Stimulated activated naive CD4-positive, alpha-beta T cell treated with Interleukin-2 at 50 U/mL for 16 hours (primary cell): ENCODE measurements around the gene NUP133.
"Not testable (repeated sequence)": the region's sequence is repeated elsewhere in the genome, so short reads cannot be mapped to it uniquely, and the experiment has no call there.

Source experiments
- DNase-seq: peaks from one replicate; lab custom pipeline; 2025; lab: John Stamatoyannopoulos, UW

NUP133 gene

GRCh38 chr1:229507951-229508822, at the start of gene NUP133:
NUP133 (minus strand) TSS chr1:229508341; CDS start chr1:229508249, 92 bp downstream.
- DNase-seq = peak; percentile 97

DNA sequence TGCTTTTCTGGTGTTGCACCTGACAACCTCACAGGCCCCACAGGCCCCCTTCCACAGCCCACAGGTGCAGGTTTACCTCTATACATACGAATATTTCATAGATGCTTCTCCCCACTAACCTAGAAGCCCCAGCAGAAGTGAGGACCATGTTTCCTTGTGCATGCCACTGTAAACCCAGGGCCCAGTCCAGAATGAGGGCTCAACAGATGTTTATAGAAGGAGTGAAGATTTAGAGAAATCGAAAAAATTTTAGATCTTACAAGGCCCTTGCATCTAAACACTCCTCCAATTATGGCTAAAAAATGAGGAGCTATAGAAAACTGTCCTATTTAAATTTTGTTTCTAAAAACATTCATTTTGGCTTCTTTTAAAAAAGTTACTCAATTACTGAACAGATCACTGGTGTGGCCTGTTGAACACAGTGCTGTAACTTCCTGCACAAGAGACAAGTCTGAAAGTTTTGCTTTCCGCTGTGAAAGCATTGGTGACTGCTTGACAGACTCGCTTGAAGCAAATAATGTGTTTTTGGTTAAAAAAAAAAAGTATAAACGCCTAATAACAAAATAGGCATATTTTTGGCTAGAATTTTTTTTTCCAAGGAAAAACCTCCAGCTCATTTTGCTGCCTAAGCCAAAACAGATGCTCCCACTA, 49.2 kb upstream of the NUP133 start:
- no peak for DNase-seq

- no peak for DNase-seq
These were observed 46.9 kb upstream of the NUP133 start for GRCh38 chr1:229554886-229555621.

DNA sequence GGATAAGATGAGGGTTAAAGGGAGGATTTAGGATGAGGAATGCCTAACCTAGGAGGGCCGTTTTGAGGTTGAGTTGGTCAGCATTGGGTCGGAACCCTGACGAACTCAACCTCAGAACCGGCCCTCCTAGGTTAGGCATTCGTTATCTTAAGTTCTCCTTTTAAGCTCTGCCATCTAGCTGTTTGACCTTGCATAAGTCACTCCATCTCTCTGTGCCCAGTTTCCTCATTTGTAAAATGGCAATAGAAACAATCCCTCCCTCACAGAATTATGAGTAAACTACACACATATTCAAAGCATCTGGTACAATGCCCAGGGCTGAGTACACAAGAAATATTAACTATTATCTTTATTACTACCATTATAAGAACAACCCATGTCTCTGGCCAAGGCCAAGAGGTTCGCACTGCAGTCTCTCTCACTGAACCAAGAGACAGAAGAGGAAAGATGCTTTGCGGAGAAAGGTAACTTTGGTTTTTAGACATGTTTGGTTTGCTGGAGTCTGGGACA, 45.5 kb upstream of the NUP133 start:
- DNase-seq = no peak

GRCh38 chr1:229552732-229553131, 44.6 kb upstream of the NUP133 start:
- no peak for DNase-seq

- no peak for DNase-seq
These were observed 42.8 kb upstream of the NUP133 start for GRCh38 chr1:229550812-229551567.

GRCh38 chr1:229547542-229547941, 39.4 kb upstream of the NUP133 start:
- DNase-seq = no peak

DNA sequence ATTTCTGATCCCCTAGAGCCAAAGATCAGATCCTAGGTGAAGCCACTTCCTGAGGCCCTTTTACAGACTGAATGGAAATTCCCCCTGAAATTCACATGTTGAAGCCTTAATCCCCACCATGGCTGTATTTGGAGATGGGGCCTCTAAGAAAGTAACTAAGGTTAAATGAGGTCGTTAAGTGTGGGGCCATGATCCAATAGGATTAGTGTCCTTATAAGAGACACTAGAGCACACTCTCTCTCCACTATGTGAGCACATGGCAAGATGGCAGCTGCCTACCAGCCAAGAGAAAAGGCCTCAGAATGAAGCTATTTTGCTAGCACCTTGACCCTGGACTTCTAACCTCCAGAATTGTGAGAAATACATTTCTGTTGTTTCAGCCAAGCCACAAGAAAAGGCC, 36.4 kb upstream of the NUP133 start:
- DNase-seq = no peak

- no peak for DNase-seq
These were observed 31.8 kb upstream of the NUP133 start for GRCh38 chr1:229539863-229540506.

- no peak for DNase-seq
These were observed 30.8 kb upstream of the NUP133 start for GRCh38 chr1:229538945-229539344.

DNA sequence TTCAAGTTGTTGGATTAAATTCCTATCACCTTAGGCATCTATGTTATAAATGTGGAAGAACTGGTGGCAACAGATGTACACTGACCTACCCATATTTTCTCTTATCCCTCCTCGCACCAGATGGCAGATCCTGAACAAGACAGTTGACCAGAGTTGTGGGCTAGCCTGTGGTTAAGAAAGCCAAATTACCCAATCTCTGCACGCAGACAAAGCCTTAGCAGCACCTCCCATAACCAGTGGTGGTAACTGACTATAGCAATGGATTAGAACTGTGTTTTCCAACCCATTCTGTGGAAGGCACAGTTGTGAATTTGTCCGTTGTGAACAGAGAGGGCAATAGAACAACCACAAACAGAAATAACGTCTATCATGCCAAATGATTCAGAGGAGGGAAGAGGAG, 29.8 kb upstream of the NUP133 start:
- no peak for DNase-seq

DNA sequence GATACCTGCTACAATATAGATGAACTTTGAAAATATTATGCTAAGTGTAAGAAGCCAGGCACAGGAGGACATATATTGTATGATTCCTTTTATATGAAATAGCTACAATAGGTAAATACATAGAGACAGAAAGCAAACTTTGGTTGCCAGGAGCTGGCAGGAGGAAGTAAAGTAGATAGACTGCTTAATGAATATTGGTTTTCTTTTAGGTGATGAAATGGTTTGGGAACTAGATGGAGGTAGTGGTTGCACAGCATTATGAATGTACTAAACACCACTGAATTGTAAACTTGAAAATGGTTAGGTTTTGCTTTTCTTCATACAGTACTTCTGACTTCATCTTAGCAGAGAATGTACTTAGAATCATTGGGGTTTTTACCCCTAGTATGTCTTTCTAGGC, 28.8 kb upstream of the NUP133 start:
- DNase-seq = no peak

DNA sequence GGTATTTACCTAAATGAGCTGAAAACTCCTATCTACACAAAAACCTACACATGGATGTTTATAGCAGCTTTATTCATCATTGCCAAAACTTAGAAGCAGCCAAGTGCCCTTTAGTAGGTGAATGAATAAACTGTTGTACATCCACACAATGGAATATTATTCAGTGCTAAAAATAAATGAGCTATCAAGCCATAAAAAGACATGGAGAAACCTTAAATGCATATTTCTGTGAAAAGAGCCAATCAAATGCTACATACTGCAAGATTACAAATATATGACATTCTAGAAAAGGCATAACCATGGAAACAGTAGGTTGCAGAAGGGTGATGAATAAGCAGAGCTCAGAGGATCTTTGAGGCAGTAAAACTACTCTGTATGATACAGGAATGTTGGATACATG, 27.1 kb upstream of the NUP133 start:
- no peak for DNase-seq

- DNase-seq = no peak
These were observed 23.2 kb upstream of the NUP133 start for GRCh38 chr1:229531326-229531725.

DNA sequence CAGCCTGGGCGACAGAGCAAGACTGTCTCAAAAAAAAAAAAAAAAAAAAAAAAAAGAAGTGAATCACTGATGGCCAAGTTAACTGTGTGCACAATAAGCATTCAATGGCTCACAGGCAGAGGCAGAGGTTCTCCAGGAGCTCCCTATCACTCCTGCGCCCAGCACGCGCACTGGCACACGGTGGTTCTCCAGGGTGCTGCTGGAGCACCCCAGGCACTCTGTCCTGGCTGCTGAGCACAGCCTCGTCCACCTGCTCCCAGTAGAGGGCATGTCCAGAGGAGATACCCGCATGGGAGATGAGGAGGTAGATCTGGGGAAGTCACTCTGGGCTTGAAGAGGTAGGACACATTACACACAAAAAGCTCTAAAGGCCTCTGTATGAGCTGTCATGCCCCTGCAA, 21.5 kb upstream of the NUP133 start:
- DNase-seq = no peak

GRCh38 chr1:229526695-229527094, 18.6 kb upstream of the NUP133 start:
- DNase-seq = no peak

DNA sequence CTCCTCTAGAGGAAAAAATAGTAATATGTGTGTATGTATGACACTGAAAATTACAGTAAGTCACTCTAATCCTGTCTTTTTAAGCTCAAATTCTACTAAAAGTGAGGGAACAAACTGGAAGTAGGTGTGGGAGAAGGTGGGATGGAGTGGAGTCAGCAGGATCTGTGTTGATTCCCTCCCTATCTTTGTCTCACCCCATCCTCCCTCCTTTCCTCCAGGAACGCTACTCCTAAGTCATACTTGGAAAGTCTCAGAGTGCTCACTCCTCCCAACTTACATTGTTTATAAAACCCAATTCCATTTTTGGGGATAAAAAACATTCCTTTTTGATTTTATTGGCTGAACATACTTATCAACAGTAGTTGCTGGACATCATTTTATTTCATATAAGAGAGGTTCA, 14.9 kb upstream of the NUP133 start:
- no peak for DNase-seq

DNA sequence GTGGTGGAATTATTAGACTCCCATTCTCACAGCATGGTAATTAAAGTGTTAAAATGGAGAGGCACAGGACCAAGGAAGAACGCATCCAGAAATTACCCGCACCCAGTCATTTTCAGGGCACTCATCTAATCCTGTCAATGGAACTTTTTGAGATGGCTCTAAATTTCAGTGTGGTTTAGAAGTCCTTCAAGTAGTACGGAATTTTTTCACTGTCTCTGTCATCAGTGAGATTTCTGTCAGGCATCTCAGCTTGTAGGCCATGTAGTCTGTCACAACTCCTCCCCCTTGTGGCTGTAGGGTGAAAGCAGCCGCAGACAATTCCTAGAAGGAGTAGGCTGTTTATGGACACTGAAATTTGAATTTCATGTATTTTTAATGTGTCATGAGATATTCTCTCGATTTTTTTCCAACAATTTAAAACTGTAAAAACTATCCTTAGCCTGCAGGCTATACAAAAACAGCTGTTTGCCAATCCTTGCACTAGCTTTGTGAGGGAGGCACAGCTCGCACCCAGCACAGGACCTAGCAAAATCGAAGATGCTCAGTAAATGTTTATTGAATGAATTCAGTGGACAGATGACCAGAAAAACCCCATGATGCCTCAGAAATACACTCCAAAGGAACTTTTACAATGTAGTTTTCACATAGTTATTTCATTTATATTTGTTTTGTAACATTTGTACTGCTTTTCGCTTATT, 6.6 kb upstream of the NUP133 start:
- peak; percentile 35 for DNase-seq

DNA sequence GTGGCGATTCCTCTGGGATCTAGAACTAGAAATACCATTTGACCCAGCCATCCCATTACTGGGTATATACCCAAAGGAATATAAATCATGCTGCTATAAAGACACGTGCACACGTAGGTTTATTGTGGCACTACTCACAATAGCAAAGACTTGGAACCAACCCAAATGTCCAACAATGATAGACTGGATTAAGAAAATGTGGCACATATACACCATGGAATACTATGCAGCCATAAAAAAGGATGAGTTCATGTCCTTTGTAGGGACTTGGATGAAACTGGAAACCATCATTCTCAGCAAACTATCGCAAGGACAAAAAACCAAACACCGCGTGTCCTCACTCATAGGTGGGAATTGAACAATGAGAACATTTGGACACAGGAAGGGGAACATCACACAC, 3.5 kb upstream of the NUP133 start:
- DNase-seq = not testable (repeated sequence)

GRCh38 chr1:229511201-229511600, 3.1 kb upstream of the NUP133 start:
- not testable (repeated sequence) for DNase-seq

DNA sequence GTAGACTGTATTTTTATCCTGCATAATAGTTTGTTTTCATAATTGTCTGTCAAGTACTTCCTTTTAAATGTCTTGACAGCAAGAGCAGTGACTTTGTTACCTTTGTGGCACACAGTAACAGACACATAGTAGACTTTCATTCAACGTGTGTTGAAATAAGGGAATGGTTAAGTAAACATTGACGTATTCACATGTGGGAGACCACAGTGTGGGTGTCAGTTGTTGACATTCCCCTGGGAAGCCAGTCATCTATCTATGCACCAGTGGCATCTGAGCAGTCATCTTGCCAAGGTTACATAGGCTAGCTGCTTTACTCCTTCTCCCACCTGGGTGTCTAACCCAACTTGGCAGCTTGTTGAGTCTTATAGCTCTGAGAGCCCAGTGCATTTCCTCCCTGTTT, 1.4 kb upstream of the NUP133 start:
- DNase-seq = no peak
